ENCODE data around the gene COMT. TPM values are rescaled to one million over a fixed set of nuclear protein-coding genes. Genes with fewer than 3 reads are reported as not detected.
"Not testable (repeated sequence)": the region's sequence is repeated elsewhere in the genome, so short reads cannot be mapped to it uniquely, and the experiment has no call there.

Gene COMT
- total and polyA plus RNA-seq, 2 donors from 2014 or later, result 118 to 244 TPM

DNA sequence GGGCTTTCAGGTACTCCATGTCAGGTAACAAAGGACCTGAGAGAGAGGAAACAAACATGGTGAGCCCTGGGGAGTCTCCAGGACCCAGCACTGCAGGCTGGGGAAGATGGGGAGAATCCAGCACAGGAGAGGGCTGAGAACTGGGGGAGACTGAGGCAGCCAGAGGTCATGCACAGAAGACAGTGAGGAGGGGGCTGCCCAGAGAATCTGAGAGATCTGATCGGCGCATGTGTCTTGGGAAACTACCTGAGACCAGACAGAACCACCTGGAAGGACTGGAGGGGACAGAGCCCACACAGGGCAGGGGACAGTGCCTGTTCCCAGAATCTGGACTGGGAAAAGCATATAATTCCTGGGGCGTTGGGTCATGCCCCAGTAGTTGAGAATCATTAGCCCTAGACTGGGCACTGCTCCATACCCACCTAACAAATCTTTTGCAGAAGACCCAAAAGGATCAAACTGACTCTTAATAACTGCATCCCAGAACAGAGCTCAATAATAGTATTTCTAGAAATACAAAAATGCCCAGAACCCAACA lies 20.0 kb upstream of the COMT start:
- TF ChIP-seq, protein P1, sequence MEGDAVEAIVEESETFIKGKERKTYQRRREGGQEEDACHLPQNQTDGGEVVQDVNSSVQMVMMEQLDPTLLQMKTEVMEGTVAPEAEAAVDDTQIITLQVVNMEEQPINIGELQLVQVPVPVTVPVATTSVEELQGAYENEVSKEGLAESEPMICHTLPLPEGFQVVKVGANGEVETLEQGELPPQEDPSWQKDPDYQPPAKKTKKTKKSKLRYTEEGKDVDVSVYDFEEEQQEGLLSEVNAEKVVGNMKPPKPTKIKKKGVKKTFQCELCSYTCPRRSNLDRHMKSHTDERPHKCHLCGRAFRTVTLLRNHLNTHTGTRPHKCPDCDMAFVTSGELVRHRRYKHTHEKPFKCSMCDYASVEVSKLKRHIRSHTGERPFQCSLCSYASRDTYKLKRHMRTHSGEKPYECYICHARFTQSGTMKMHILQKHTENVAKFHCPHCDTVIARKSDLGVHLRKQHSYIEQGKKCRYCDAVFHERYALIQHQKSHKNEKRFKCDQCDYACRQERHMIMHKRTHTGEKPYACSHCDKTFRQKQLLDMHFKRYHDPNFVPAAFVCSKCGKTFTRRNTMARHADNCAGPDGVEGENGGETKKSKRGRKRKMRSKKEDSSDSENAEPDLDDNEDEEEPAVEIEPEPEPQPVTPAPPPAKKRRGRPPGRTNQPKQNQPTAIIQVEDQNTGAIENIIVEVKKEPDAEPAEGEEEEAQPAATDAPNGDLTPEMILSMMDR (IDR thresholded peaks at IDR 0.05; ENCODE audit: borderline replicate concordance, extremely low read depth, insufficient read depth), result no peak

DNA sequence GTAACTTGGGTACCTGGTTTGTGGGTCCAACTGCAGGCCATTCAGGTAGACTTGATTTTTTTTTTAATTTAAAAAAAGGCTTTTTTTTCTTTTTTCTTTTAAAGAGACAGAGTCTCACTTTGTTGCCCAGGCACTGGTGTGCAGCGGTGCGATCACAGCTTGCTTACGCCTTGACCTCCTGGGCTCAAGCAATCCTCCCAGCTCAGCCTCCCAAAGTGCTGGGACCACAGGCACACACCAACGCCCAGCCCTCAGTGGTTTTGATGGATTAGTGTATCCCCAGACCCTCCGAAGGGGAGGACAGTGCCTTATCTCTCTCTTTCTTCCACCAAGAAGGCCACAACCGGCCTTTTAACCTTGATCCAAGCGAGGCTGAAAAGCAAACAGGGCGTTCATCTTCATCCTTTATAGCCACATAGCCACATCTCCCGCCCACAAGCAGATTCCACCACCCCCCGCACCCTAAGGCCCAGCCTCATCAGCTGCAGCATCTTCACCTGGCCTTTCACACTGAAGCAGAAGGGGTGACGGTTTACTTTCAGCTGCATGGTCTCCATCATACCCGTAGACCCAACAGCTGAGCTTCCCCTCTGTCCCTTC lies 17.6 kb upstream of the COMT start:
- Histone ChIP-seq H3K9me3 (ENCODE audit: control insufficient read depth in 2 of 3, insufficient read depth in 1 of 3, low read length in 3 of 3) (no peaks in the 10 kb centered on the region), H3K36me3 (ENCODE audit: control insufficient read depth in 2 of 3, insufficient read depth in 3 of 3, low read length in 3 of 3) (no peaks in the 10 kb centered on the region), H3K4me3 (ENCODE audit: low read length in 3 of 3) (no peak overlapping the region), H3K27ac (ENCODE audit: low read depth in 2 of 2, low read length in 2 of 2) (no peak overlapping the region), H3K4me1 (ENCODE audit: control insufficient read depth in 2 of 3, insufficient read depth in 2 of 3, low read depth in 1 of 3, low read length in 3 of 3) (no peaks in the 10 kb centered on the region), H3K9ac (ENCODE audit: low read length in 3 of 3) (no peak overlapping the region), H3K27me3 (ENCODE audit: control insufficient read depth, insufficient read depth, low read length) (no peaks in the 10 kb centered on the region)
- intact Hi-C loops (cut with DNase I), result no loop called here
- peak in 1 of 5 donors; percentile 25 for DNase-seq
- FAIRE-seq, result no peak
- TF ChIP-seq, protein P1 (IDR thresholded peaks at IDR 0.05; ENCODE audit: borderline replicate concordance, extremely low read depth, insufficient read depth), result no peak

More for the DNA sequence above, 20.0 kb upstream of the COMT start:
- peaks cover 0 to 20% (median 9%) of the 10 kb centered on the region in 3 donors for H3K36me3 ChIP-seq (ENCODE audit: control insufficient read depth in 2 of 3, insufficient read depth in 3 of 3, low read length in 3 of 3)
- no peaks in the 10 kb centered on the region for H3K9me3 ChIP-seq (ENCODE audit: control insufficient read depth in 2 of 3, insufficient read depth in 1 of 3, low read length in 3 of 3)
- no peaks in the 10 kb centered on the region for H3K27me3 ChIP-seq (ENCODE audit: control insufficient read depth, insufficient read depth, low read length)
- no peak overlapping the region for H3K27ac ChIP-seq (ENCODE audit: low read depth in 2 of 2, low read length in 2 of 2)
- intact Hi-C loops (cut with DNase I), result no loop called here
- H3K4me1 ChIP-seq (ENCODE audit: control insufficient read depth in 2 of 3, insufficient read depth in 2 of 3, low read depth in 1 of 3, low read length in 3 of 3), result no peaks in the 10 kb centered on the region
- FAIRE-seq (no peak), DNase-seq (peak in 1 of 5 donors; percentile 10)
- H3K9ac ChIP-seq (ENCODE audit: low read length in 3 of 3), result no peak overlapping the region
- no peak overlapping the region for H3K4me3 ChIP-seq (ENCODE audit: low read length in 3 of 3)

DNA sequence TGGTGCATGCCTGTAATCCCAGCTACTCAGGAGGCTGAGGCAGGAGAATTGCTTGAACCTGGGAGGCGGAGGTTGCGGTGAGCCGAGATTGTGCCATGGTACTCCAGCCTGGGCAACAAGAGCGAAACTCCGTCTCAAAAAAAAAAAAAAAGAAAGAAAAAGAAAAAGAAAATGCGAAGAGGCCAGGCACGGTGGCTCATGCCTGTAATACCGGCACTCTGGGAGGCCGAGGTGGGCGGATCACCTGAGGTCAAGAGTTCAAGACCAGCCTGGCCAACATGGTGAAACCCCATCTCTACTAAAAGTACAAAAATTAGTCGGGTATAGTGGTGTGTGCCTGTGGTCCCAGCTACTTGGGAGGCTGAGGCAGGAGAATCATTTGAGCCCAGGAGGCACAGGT lies 15.5 kb upstream of the COMT start:
- FAIRE-seq; H3K36me3 ChIP-seq (ENCODE audit: control insufficient read depth in 2 of 3, insufficient read depth in 3 of 3, low read length in 3 of 3); intact Hi-C loops (cut with DNase I); H3K4me3 ChIP-seq (ENCODE audit: low read length in 3 of 3); DNase-seq; H3K27me3 ChIP-seq (ENCODE audit: control insufficient read depth, insufficient read depth, low read length); H3K9me3 ChIP-seq (ENCODE audit: control insufficient read depth in 2 of 3, insufficient read depth in 1 of 3, low read length in 3 of 3); H3K9ac ChIP-seq (ENCODE audit: low read length in 3 of 3); H3K27ac ChIP-seq (ENCODE audit: low read depth in 2 of 2, low read length in 2 of 2); H3K4me1 ChIP-seq (ENCODE audit: control insufficient read depth in 2 of 3, insufficient read depth in 2 of 3, low read depth in 1 of 3, low read length in 3 of 3): not testable (repeated sequence)

DNA sequence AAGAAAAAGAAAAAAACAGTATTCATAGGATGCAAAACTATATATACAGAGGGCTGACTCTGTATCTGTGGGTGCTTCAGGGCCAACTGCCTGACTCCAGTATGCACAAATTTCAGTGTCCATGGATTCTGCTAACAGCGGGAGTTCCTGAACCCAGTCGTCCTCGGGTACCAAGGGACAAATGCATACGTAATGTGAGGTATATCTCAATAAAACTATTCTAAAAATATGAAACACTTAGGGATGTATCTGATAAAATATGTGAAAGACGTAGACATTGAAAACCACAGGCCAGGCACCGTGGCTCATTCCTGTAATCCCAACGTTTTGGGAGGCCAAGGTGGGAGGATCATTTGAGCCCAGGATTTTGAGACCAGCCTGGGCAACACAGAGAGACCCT lies 13.9 kb upstream of the COMT start:
- intact Hi-C loops (cut with DNase I), result no loop called here
- H3K9me3 ChIP-seq (ENCODE audit: control insufficient read depth in 2 of 3, insufficient read depth in 1 of 3, low read length in 3 of 3), result no peaks in the 10 kb centered on the region

More for the DNA sequence above, 13.9 kb upstream of the COMT start:
- Histone ChIP-seq H3K36me3 (ENCODE audit: control insufficient read depth in 2 of 3, insufficient read depth in 3 of 3, low read length in 3 of 3) (no peaks in the 10 kb centered on the region), H3K4me3 (ENCODE audit: low read length in 3 of 3) (no peak overlapping the region), H3K27me3 (ENCODE audit: control insufficient read depth, insufficient read depth, low read length) (no peaks in the 10 kb centered on the region), H3K4me1 (ENCODE audit: control insufficient read depth in 2 of 3, insufficient read depth in 2 of 3, low read depth in 1 of 3, low read length in 3 of 3) (no peaks in the 10 kb centered on the region), H3K9ac (ENCODE audit: low read length in 3 of 3) (no peak overlapping the region), H3K27ac (ENCODE audit: low read depth in 2 of 2, low read length in 2 of 2) (no peak overlapping the region)
- FAIRE-seq (no peak), DNase-seq (no peak)
- TF ChIP-seq, protein P1 (IDR thresholded peaks at IDR 0.05; ENCODE audit: borderline replicate concordance, extremely low read depth, insufficient read depth), result no peak
